Skin of body (tissue), 2 donors: ENCODE data around the gene GRK6. TPM values are rescaled to one million over a fixed set of nuclear protein-coding genes. Genes with fewer than 3 reads are reported as not detected.
A peak's percentile ranks its signal among the peaks of the same experiment; 100 is the strongest.

Experiments used
- DNase-seq: peaks from one replicate; lab custom pipeline; 2025; lab: John Stamatoyannopoulos, UW
- total RNA-seq: library from RNA; depleted of rRNA; stranded (reverse); fragments of >200 nt; gene quantifications from one replicate; pipeline ENCODE4 v1.2.3, GENCODE V29; 2014

GRK6 gene
- total RNA-seq, 1 donor from 2014 or later = 23.8 TPM

GRCh38 chr5:177469750-177470525 is 43.5 kb downstream of the GRK6 start:
- DNase-seq = no peak

GRCh38 chr5:177470759-177471536 is 44.5 kb downstream of the GRK6 start:
- no peak for DNase-seq

- no peak for DNase-seq
These were observed 45.3 kb downstream of the GRK6 start for GRCh38 chr5:177471610-177472356.

GRCh38 chr5:177472460-177473442 is 46.3 kb downstream of the GRK6 start:
- DNase-seq = no peak

GRCh38 chr5:177473443-177474001 is 47.0 kb downstream of the GRK6 start, which contains the start of gene DBN1:
Gene DBN1 (minus strand): TSS chr5:177473634. CDS start chr5:177473521, 113 bp downstream.
- DNase-seq = peak; percentile 43

GRCh38 chr5:177474002-177474476 is 47.6 kb downstream of the GRK6 start:
- no peak for DNase-seq

- DNase-seq = no peak
These were observed 48.5 kb downstream of the GRK6 start for GRCh38 chr5:177474846-177475562.

- DNase-seq = no peak
These were observed 49.3 kb downstream of the GRK6 start for GRCh38 chr5:177475563-177476427.

- no peak for DNase-seq
These were observed 50.2 kb downstream of the GRK6 start for GRCh38 chr5:177476531-177477233.

- DNase-seq = no peak
These were observed 51.4 kb downstream of the GRK6 start for GRCh38 chr5:177477701-177478477.

- DNase-seq = no peak
These were observed 52.5 kb downstream of the GRK6 start for GRCh38 chr5:177478711-177479646.

- no peak for DNase-seq
These were observed 53.3 kb downstream of the GRK6 start for GRCh38 chr5:177479774-177480173.

GRCh38 chr5:177482359-177482795 is 55.9 kb downstream of the GRK6 start:
- DNase-seq = no peak

- no peak for DNase-seq
These were observed 56.6 kb downstream of the GRK6 start for GRCh38 chr5:177483042-177483441.

- DNase-seq = no peak
These were observed 57.8 kb downstream of the GRK6 start for GRCh38 chr5:177483994-177484901.
